HG02798 (cell line): ENCODE measurements around the gene DHRS7B.
"Not testable (repeated sequence)": the region's sequence is repeated elsewhere in the genome, so short reads cannot be mapped to it uniquely, and the experiment has no call there.

ENCODE experiments used
- ATAC-seq: cut with Tn5 transposase; IDR thresholded peaks from one replicate; pipeline ENCODE4 v1.9.1; 2021; ENCODE audit warnings: mild to moderate bottlenecking; ENCODE audit not compliant: unreplicated experiment, poor library complexity

The DHRS7B gene

GRCh38 chr17:21201874-21202273 lies 75.1 kb downstream of the DHRS7B start:
- ATAC-seq = no peak

GRCh38 chr17:21202512-21202911 lies 75.7 kb downstream of the DHRS7B start:
- no peak for ATAC-seq

- ATAC-seq = no peak
Observed at GRCh38 chr17:21204935-21205334, 78.2 kb downstream of the DHRS7B start.

- no peak for ATAC-seq
Observed at GRCh38 chr17:21208352-21208751, 81.6 kb downstream of the DHRS7B start.

GRCh38 chr17:21209511-21210175 lies 82.9 kb downstream of the DHRS7B start:
- no peak for ATAC-seq

- ATAC-seq = no peak
Observed at GRCh38 chr17:21210411-21211076, 83.8 kb downstream of the DHRS7B start.

- ATAC-seq = no peak
Observed at GRCh38 chr17:21211825-21212479, 85.2 kb downstream of the DHRS7B start.

GRCh38 chr17:21212826-21213637 lies 86.3 kb downstream of the DHRS7B start:
- ATAC-seq = no peak

- peak; percentile 16 for ATAC-seq
Observed at GRCh38 chr17:21213638-21214014, 86.9 kb downstream of the DHRS7B start.

GRCh38 chr17:21214015-21214776 lies 87.4 kb downstream of the DHRS7B start, which contains the start of gene TMEM11:
TMEM11 (minus strand) TSS chr17:21214161; CDS start chr17:21214152, 9 bp downstream.
- peak; percentile 84 for ATAC-seq

- no peak for ATAC-seq
Observed at GRCh38 chr17:21214777-21215541, 88.2 kb downstream of the DHRS7B start.

GRCh38 chr17:21215935-21216334 lies 89.2 kb downstream of the DHRS7B start:
- ATAC-seq = no peak

- no peak for ATAC-seq
Observed at GRCh38 chr17:21217346-21217745, 90.6 kb downstream of the DHRS7B start.

GRCh38 chr17:21218101-21218500 lies 91.3 kb downstream of the DHRS7B start:
- ATAC-seq = no peak

- ATAC-seq = no peak
Observed at GRCh38 chr17:21218831-21219380, 92.1 kb downstream of the DHRS7B start.

GRCh38 chr17:21223086-21223485 lies 96.3 kb downstream of the DHRS7B start:
- ATAC-seq = no peak

- not testable (repeated sequence) for ATAC-seq
Observed at GRCh38 chr17:21227277-21227676, 100.5 kb downstream of the DHRS7B start.

GRCh38 chr17:21228111-21228510 lies 101.3 kb downstream of the DHRS7B start:
- ATAC-seq = no peak

GRCh38 chr17:21228845-21229244 lies 102.1 kb downstream of the DHRS7B start:
- no peak for ATAC-seq
